ENCODE results near the gene EEF1G.
"Not testable (repeated sequence)": the region's sequence is repeated elsewhere in the genome, so short reads cannot be mapped to it uniquely, and the experiment has no call there.

EEF1G gene

DNA sequence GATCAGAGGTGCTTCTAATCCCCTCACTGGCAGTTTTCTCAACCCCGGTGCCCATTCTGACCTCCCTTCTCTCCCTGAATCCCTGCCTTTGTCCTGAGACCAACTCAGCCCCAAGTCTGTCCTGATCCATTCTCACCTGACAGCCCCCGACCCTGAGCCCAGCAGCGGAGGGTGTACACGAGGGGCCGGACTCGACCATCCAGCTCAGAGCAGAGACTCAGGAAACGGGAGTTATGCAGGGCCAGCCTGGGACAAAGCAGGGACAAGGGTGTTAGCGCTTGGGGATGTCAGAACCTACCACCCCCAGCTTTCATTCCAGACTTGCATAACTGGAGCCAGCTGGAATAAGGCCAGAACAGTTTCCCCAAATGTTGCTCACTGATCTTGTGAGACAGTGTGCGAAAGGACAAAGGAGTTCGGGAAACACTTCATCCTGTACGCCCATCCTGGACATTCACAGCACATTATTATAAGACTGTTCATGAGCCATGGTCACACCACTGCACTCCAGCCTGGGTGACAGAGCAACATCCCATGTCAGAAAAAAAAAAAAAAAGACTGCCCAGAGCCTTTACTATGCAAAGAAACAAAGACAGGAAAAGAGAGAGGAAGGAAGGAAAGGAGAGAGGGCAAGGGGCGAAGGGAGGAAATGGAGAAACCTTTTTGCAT lies 3.5 kb upstream of the EEF1G start:
- no peak for DNase-seq (ENCODE audit: low spot score)

DNA sequence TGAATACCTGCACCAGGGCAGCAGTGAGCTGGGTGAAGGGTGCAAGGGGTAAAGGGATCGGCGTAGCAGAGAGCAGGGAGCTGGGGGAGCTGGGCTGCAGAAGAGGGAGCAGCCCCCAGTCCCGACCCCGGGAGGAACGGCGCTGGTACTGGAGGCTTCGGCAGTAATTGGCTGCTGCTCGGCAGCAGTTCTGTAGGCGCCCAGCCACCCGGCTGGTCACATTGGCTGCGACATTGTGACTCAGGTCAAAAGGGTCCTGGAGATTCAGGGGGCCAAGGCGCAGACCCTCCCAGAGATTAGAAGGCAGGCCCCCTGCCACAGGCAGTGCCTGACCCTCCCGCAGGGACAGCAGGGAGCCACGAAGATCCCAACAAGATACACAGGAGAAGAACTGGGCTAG lies 2.1 kb upstream of the EEF1G start:
- DNase-seq (ENCODE audit: low spot score) = no peak

- no peak for DNase-seq (ENCODE audit: low spot score)
These were observed 1.5 kb upstream of the EEF1G start for GRCh38 chr11:62575156-62575555.

GRCh38 chr11:62574363-62575071 lies 826 bp upstream of the EEF1G start:
- DNase-seq (ENCODE audit: low spot score) = no peak

DNA sequence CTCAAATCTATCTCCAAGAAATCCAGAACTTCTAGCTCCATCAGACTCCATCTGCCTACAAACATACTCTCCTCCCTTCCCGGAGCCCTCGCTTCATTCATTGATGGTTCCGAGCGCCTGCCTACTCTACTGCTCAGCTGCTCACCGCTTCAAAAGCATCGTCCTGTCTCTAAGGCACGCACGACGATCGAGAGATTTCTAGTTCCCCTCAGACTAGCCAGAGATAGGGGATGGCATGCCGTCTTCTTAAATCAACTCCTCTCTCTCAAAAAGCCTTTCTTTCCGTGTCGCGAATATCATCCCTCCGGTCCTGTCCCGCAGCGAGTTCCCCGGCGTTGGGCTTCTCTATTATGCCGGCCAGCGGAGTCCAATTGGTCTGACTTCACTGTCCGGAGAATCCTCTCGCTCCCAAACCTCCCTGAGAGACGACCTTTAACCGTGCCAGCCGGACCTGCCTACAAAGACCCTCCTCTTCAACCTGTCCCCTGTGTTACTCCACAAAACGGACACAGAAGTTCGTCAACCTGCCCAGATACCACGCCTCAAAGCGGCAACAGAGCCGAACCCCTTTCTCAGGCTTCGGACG lies 592 bp downstream of the EEF1G start:
- DNase-seq (ENCODE audit: low spot score) = peak; percentile 28

GRCh38 chr11:62572431-62572830 lies 1.3 kb downstream of the EEF1G start:
- DNase-seq (ENCODE audit: low spot score) = no peak

- DNase-seq (ENCODE audit: low spot score) = not testable (repeated sequence)
These were observed 2.2 kb downstream of the EEF1G start for GRCh38 chr11:62571493-62571892.

- not testable (repeated sequence) for DNase-seq (ENCODE audit: low spot score)
These were observed 2.8 kb downstream of the EEF1G start for GRCh38 chr11:62570903-62571302.

- no peak for DNase-seq (ENCODE audit: low spot score)
These were observed 4.1 kb downstream of the EEF1G start for GRCh38 chr11:62569611-62570010.

DNA sequence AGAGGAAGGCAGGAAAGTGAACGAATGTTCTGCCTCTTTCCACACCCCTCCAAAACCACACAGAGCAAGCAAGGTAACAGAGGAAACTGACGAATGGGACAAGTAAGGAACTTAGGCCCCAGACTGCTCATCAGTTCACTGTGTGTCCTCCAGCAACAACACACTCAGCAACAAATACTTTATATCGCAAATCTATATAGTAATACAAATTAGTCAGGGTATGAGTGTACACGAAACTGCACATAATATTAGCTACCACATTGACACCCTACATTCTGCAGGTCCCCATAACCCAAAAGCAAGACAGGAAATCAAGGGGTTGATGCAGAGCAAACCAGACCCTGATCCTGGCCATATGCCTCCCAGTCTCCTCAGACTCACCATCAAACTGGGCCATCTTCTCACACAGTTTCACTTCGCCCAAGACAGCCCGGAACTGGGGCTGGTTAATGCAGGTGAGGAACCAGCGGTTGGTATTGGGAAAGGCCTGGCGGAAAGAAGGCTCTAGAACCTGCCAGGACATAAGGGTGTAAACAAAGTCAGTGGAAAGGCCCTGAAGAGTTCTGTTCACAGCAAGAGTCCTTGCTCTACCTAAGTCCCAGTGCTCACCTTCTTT lies 6.6 kb downstream of the EEF1G start:
- DNase-seq (ENCODE audit: low spot score) = no peak

DNA sequence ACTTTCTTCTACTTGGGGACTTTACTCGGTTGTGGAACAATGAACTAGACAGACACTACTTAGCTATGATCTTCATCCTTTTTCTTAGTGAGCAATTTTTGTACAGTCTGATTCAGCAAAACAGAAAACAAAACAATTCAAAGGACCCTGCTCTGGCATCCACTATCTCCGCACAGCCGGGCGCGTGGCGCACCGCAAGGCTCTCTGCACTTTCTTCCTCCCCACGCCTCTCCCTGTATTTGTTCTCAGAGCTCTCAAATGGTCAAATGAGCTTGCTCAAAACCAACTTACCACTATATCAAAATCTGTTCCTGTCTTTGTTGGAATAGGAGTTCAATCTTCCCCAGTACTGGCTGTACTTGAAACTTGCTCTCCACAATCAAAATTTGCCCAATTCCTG lies 7.4 kb downstream of the EEF1G start:
- no peak for DNase-seq (ENCODE audit: low spot score)

DNA sequence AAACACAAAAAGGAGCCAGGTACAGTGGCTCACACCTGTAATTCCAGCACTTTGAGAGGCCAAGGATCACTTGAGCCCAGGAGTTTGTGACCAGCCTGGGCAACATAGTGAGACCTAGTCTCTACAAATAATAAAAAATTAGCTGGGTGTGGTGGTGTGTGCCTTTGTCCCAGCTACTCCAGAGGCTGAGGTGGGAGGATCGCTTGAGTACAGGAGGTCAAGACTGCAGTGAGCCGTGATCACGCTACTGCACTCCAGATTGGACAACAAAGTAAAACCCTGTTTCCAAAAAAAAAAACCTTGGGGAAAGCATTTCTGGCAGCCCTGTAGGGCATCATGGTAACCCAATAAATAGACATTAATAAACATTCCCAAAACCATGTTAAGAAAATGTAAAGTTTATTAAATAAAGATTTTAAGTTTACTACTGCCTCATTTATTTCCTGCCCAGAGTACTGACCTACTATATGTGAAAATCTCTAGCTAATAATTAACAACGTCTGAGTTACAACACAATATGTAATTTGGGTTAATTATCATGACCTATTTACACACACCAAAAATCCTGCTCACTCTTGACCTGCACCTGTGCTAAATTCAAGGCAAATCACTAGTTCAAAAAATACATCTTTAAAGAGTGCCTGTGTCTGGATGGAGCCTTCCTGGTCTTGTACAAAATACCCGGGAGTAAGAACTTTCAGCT lies 8.4 kb downstream of the EEF1G start:
- no peak for DNase-seq (ENCODE audit: low spot score)

DNA sequence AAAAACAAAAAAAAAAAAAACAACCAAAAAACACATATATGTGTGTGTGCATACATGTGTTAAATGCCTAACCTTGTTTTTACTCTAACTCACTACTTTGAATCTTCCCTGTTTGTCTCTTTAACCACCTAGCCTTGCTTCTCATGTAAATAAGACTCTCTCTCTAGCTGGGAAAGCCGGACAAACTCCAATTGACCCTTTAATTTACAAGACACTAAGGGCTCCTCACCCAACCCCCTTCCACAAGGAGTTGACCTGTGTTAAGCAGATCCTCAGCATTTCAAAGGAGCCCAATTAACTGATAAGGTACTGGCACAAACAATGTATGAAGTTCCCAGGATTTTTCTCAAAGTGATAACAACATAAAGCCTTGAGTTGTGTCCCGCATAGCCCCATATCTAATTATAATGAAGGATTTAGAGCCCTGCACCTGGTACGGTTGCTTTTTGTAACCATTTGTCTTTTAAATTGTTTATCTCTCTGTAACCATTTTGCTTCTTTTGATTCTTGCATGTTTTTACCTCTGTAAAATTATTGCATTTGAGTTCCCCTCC lies 11.9 kb downstream of the EEF1G start:
- DNase-seq (ENCODE audit: low spot score) = not testable (repeated sequence)

- DNase-seq (ENCODE audit: low spot score) = peak; percentile 97
These were observed 13.1 kb downstream of the EEF1G start for GRCh38 chr11:62560566-62561103.

GRCh38 chr11:62559626-62560025 lies 14.1 kb downstream of the EEF1G start:
- peak; percentile 60 for DNase-seq (ENCODE audit: low spot score)

- DNase-seq (ENCODE audit: low spot score) = no peak
These were observed 14.5 kb downstream of the EEF1G start for GRCh38 chr11:62559204-62559603.

DNA sequence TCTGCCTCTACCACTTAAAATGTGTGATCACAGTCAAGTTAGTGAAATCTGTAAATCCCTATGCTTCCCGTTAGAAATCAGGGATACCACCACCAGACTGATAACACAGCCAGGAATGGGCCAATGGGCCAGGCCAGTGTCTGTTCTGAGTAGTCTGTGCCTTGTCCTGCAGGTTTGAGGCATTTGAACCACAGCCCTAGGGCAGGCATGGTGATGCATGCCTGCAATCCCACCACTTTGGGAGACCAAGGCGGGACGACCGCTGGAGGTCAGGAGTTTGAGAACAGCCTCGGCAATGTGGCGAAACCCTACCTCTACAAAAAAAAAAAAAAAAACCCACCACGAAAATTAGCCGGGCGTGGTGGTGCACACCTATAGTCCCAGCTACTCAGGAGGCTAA lies 15.0 kb downstream of the EEF1G start:
- no peak for DNase-seq (ENCODE audit: low spot score)

DNA sequence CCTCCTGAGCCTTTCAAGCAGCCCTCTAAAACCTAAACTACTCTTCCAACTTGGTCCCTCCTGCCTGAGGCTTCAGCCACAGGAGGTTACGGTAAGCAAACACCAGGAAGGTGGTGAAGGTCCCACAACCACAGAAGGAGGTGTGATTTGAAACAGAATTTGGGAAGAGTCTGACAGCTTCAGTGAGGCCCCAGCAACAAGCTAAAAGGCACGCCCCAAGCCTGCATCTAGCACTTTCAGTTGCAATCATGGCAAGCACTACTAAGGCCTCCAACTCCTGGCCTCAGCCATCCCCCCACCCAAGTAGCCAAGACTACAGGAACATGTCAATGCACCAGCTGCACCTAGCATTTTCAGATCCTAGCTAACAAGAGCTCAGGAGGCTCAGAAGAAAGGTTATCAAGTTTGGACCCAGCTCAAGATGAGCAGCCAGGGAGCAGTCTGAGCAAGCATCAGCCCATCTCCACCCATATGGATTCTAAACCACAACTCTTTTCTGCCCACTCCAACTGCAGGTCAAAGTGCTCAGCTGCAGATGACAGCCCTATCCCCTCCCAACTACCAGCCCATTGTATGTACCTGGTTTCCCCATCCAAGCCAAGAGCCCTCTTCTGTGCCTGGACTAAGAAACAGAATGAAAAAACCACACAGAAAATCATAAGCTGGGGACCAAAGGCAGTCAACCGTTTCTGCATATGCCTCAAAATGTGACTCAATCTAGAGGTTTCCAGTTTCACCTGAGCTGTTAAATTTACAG lies 16.6 kb downstream of the EEF1G start:
- DNase-seq (ENCODE audit: low spot score) = peak; percentile 61

- DNase-seq (ENCODE audit: low spot score) = peak; percentile 98
These were observed 17.4 kb downstream of the EEF1G start for GRCh38 chr11:62556108-62556874.

DNA sequence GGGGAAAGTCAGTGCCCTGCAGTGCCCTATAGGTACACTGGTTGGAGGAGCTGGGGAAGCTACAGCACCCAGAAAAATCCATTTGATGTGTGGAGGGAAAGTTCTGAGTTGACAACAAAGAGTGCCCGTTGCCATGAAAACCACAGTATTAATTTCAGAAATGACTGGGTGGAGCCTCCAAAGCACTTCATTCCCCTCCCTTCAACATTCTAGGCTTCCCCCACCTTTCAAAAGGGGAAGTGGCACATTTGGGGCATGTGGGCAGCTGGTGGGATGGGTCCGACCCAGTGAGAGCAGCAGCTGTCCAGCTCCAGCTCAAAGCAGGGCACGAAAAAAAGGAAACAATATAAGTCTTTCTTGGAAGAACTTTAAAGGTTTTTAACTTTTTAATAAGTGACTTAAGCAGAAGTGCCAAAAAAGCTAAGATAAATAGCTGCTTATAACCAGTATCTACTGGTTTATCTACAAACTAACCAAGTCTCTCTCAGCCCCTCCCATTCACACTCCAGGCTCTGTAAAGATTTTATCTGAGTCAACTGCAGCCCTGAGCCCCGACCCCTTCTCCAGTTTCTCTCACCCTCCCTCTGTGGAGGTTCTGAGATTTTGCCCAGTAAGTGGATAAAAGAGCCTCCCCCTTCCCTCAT lies 18.1 kb downstream of the EEF1G start:
- DNase-seq (ENCODE audit: low spot score) = peak; percentile 25
